IPS DF 4.7 (cell line): ENCODE results near the gene IQCK.

Experiments
- DNase-seq: peaks from one replicate; pipeline ENCODE4 v3.0.0-alpha.2; 2013; ENCODE audit warnings: low spot score; ENCODE audit errors: extremely low read depth

The IQCK gene

GRCh38 chr16:19859166-19859565 is 141.1 kb downstream of the IQCK start:
- DNase-seq: no peak

GRCh38 chr16:19859603-19860002 is 141.5 kb downstream of the IQCK start:
- no peak for DNase-seq

- no peak for DNase-seq
Observed at GRCh38 chr16:19860166-19861041, 142.3 kb downstream of the IQCK start.

- no peak for DNase-seq
Observed at GRCh38 chr16:19861133-19861532, 143.1 kb downstream of the IQCK start.

GRCh38 chr16:19861811-19862327 is 143.8 kb downstream of the IQCK start:
- no peak for DNase-seq

GRCh38 chr16:19863990-19864389 is 145.9 kb downstream of the IQCK start:
- DNase-seq: no peak

GRCh38 chr16:19864566-19864965 is 146.5 kb downstream of the IQCK start:
- DNase-seq: no peak

GRCh38 chr16:19868421-19868820 is 150.3 kb downstream of the IQCK start:
- no peak for DNase-seq

GRCh38 chr16:19871721-19872120 is 153.7 kb downstream of the IQCK start:
- no peak for DNase-seq

GRCh38 chr16:19872179-19872863 is 154.2 kb downstream of the IQCK start:
- no peak for DNase-seq

- no peak for DNase-seq
Observed at GRCh38 chr16:19872935-19873334, 154.9 kb downstream of the IQCK start.

- no peak for DNase-seq
Observed at GRCh38 chr16:19874026-19874425, 156.0 kb downstream of the IQCK start.

- no peak for DNase-seq
Observed at GRCh38 chr16:19874851-19875546, 156.9 kb downstream of the IQCK start.

- DNase-seq: no peak
Observed at GRCh38 chr16:19875900-19876299, 157.8 kb downstream of the IQCK start.

- no peak for DNase-seq
Observed at GRCh38 chr16:19876501-19877059, 158.5 kb downstream of the IQCK start.

- DNase-seq: no peak
Observed at GRCh38 chr16:19878757-19879156, 160.7 kb downstream of the IQCK start.

GRCh38 chr16:19879241-19879792 is 161.2 kb downstream of the IQCK start:
- no peak for DNase-seq

- DNase-seq: no peak
Observed at GRCh38 chr16:19881028-19881427, 163.0 kb downstream of the IQCK start.

- no peak for DNase-seq
Observed at GRCh38 chr16:19881783-19882182, 163.7 kb downstream of the IQCK start.

GRCh38 chr16:19882186-19882585 is 164.1 kb downstream of the IQCK start:
- DNase-seq: no peak

GRCh38 chr16:19882646-19883045 is 164.6 kb downstream of the IQCK start:
- DNase-seq: no peak
